ENCODE measurements around the gene LPCAT1.

GRCh38 chr5:1497242-1497777 lies 26.4 kb downstream of the LPCAT1 start:
- TF ChIP-seq CTCF (IDR thresholded peaks at IDR 0.05; ENCODE audit: insufficient read depth, low read depth, low read length) (no peak), EZH2 (IDR thresholded peaks at IDR 0.05; ENCODE audit: insufficient read depth, low read length) (no peak)
